Measurements from ENCODE around the gene SLC34A1.

The SLC34A1 gene

GRCh38 chr5:177346820-177347219 lies 37.4 kb upstream of the SLC34A1 start:
- no peaks in the 10 kb centered on the region for H3K9me3 ChIP-seq (ENCODE audit: control insufficient read depth in 2 of 2, low read length in 2 of 2)
- H3K36me3 ChIP-seq (ENCODE audit: control insufficient read depth in 2 of 2, insufficient read depth in 2 of 2, low read length in 2 of 2) = peaks cover 11 to 17% of the 10 kb centered on the region in 2 donors
- no peak overlapping the region for H3K27ac ChIP-seq (ENCODE audit: low read length)
- no peak overlapping the region for H3K4me3 ChIP-seq (ENCODE audit: low read length in 2 of 2)
- peaks cover 31% of the 10 kb centered on the region for H3K4me1 ChIP-seq (ENCODE audit: control insufficient read depth, insufficient read depth, low read length)
- no peak overlapping the region for H3K9ac ChIP-seq (ENCODE audit: low read length in 2 of 2)
- H3K27me3 ChIP-seq (ENCODE audit: control insufficient read depth in 1 of 2, insufficient read depth in 2 of 2, low read length in 2 of 2) = no peaks in the 10 kb centered on the region

- H3K4me3 ChIP-seq (ENCODE audit: low read length in 2 of 2) = no peak overlapping the region
- peaks cover 11 to 17% of the 10 kb centered on the region in 2 donors for H3K36me3 ChIP-seq (ENCODE audit: control insufficient read depth in 2 of 2, insufficient read depth in 2 of 2, low read length in 2 of 2)
- no peak overlapping the region for H3K9ac ChIP-seq (ENCODE audit: low read length in 2 of 2)
- H3K9me3 ChIP-seq (ENCODE audit: control insufficient read depth in 2 of 2, low read length in 2 of 2) = no peaks in the 10 kb centered on the region
- H3K4me1 ChIP-seq (ENCODE audit: control insufficient read depth, insufficient read depth, low read length) = peaks cover 34% of the 10 kb centered on the region
- no peaks in the 10 kb centered on the region for H3K27me3 ChIP-seq (ENCODE audit: control insufficient read depth in 1 of 2, insufficient read depth in 2 of 2, low read length in 2 of 2)
- no peak overlapping the region for H3K27ac ChIP-seq (ENCODE audit: low read length)
Measured at GRCh38 chr5:177347699-177348098, 36.5 kb upstream of the SLC34A1 start.

- peaks cover 7 to 17% of the 10 kb centered on the region in 2 donors for H3K36me3 ChIP-seq (ENCODE audit: control insufficient read depth in 2 of 2, insufficient read depth in 2 of 2, low read length in 2 of 2)
- H3K9me3 ChIP-seq (ENCODE audit: control insufficient read depth in 2 of 2, low read length in 2 of 2) = no peaks in the 10 kb centered on the region
- H3K27ac ChIP-seq (ENCODE audit: low read length) = no peak overlapping the region
- peaks cover 34% of the 10 kb centered on the region for H3K4me1 ChIP-seq (ENCODE audit: control insufficient read depth, insufficient read depth, low read length)
- no peak overlapping the region for H3K9ac ChIP-seq (ENCODE audit: low read length in 2 of 2)
- H3K27me3 ChIP-seq (ENCODE audit: control insufficient read depth in 1 of 2, insufficient read depth in 2 of 2, low read length in 2 of 2) = no peaks in the 10 kb centered on the region
- H3K4me3 ChIP-seq (ENCODE audit: low read length in 2 of 2) = no peak overlapping the region
Measured at GRCh38 chr5:177349362-177349647, 34.9 kb upstream of the SLC34A1 start.

GRCh38 chr5:177349762-177350161 lies 34.5 kb upstream of the SLC34A1 start:
- H3K4me3 ChIP-seq (ENCODE audit: low read length in 2 of 2) = peak overlapping the region in 1 of 2 donors; percentile 99
- no peaks in the 10 kb centered on the region for H3K9me3 ChIP-seq (ENCODE audit: control insufficient read depth in 2 of 2, low read length in 2 of 2)
- no peak overlapping the region for H3K27ac ChIP-seq (ENCODE audit: low read length)
- no peaks in the 10 kb centered on the region for H3K27me3 ChIP-seq (ENCODE audit: control insufficient read depth in 1 of 2, insufficient read depth in 2 of 2, low read length in 2 of 2)
- peaks cover 34% of the 10 kb centered on the region for H3K4me1 ChIP-seq (ENCODE audit: control insufficient read depth, insufficient read depth, low read length)
- peak overlapping the region in 1 of 2 donors; percentile 42 for H3K9ac ChIP-seq (ENCODE audit: low read length in 2 of 2)
- H3K36me3 ChIP-seq (ENCODE audit: control insufficient read depth in 2 of 2, insufficient read depth in 2 of 2, low read length in 2 of 2) = peaks cover 7 to 17% of the 10 kb centered on the region in 2 donors

- no peaks in the 10 kb centered on the region for H3K27me3 ChIP-seq (ENCODE audit: control insufficient read depth in 1 of 2, insufficient read depth in 2 of 2, low read length in 2 of 2)
- peak overlapping the region; percentile 94 for H3K27ac ChIP-seq (ENCODE audit: low read length)
- H3K9me3 ChIP-seq (ENCODE audit: control insufficient read depth in 2 of 2, low read length in 2 of 2) = peaks cover 0 to 3% of the 10 kb centered on the region in 2 donors
- H3K4me3 ChIP-seq (ENCODE audit: low read length in 2 of 2) = peak overlapping the region; percentile 98 to 99
- peak overlapping the region; percentile 95 to 99 for H3K9ac ChIP-seq (ENCODE audit: low read length in 2 of 2)
- peaks cover 7 to 17% of the 10 kb centered on the region in 2 donors for H3K36me3 ChIP-seq (ENCODE audit: control insufficient read depth in 2 of 2, insufficient read depth in 2 of 2, low read length in 2 of 2)
- peaks cover 34% of the 10 kb centered on the region for H3K4me1 ChIP-seq (ENCODE audit: control insufficient read depth, insufficient read depth, low read length)
Measured at GRCh38 chr5:177350776-177351391, 33.4 kb upstream of the SLC34A1 start.

- peaks cover 7 to 14% of the 10 kb centered on the region in 2 donors for H3K36me3 ChIP-seq (ENCODE audit: control insufficient read depth in 2 of 2, insufficient read depth in 2 of 2, low read length in 2 of 2)
- H3K4me3 ChIP-seq (ENCODE audit: low read length in 2 of 2) = peak within 1 kb of the TSS; percentile 98 to 99
- H3K4me1 ChIP-seq (ENCODE audit: control insufficient read depth, insufficient read depth, low read length) = peaks cover 34% of the 10 kb centered on the region
- peaks cover 0 to 3% of the 10 kb centered on the region in 2 donors for H3K9me3 ChIP-seq (ENCODE audit: control insufficient read depth in 2 of 2, low read length in 2 of 2)
- peak within 1 kb of the TSS; percentile 94 for H3K27ac ChIP-seq (ENCODE audit: low read length)
- peak within 1 kb of the TSS; percentile 95 to 99 for H3K9ac ChIP-seq (ENCODE audit: low read length in 2 of 2)
- no peaks in the 10 kb centered on the region for H3K27me3 ChIP-seq (ENCODE audit: control insufficient read depth in 1 of 2, insufficient read depth in 2 of 2, low read length in 2 of 2)
Measured at GRCh38 chr5:177351392-177352329, 32.6 kb upstream of the SLC34A1 start, which contains the start of gene LMAN2. LMAN2 (minus strand) TSS chr5:177351668; CDS start chr5:177351647, 21 bp downstream.

GRCh38 chr5:177353093-177353492 lies 31.1 kb upstream of the SLC34A1 start:
- H3K27ac ChIP-seq (ENCODE audit: low read length) = no peak overlapping the region
- H3K9ac ChIP-seq (ENCODE audit: low read length in 2 of 2) = no peak overlapping the region
- no peaks in the 10 kb centered on the region for H3K27me3 ChIP-seq (ENCODE audit: control insufficient read depth in 1 of 2, insufficient read depth in 2 of 2, low read length in 2 of 2)
- H3K9me3 ChIP-seq (ENCODE audit: control insufficient read depth in 2 of 2, low read length in 2 of 2) = peaks cover 0 to 3% of the 10 kb centered on the region in 2 donors
- peaks cover 28% of the 10 kb centered on the region for H3K4me1 ChIP-seq (ENCODE audit: control insufficient read depth, insufficient read depth, low read length)
- H3K4me3 ChIP-seq (ENCODE audit: low read length in 2 of 2) = no peak overlapping the region
- H3K36me3 ChIP-seq (ENCODE audit: control insufficient read depth in 2 of 2, insufficient read depth in 2 of 2, low read length in 2 of 2) = peaks cover 5 to 14% of the 10 kb centered on the region in 2 donors

- no peak overlapping the region for H3K4me3 ChIP-seq (ENCODE audit: low read length in 2 of 2)
- no peak overlapping the region for H3K27ac ChIP-seq (ENCODE audit: low read length)
- peaks cover 2 to 10% of the 10 kb centered on the region in 2 donors for H3K36me3 ChIP-seq (ENCODE audit: control insufficient read depth in 2 of 2, insufficient read depth in 2 of 2, low read length in 2 of 2)
- H3K9ac ChIP-seq (ENCODE audit: low read length in 2 of 2) = no peak overlapping the region
- H3K27me3 ChIP-seq (ENCODE audit: control insufficient read depth in 1 of 2, insufficient read depth in 2 of 2, low read length in 2 of 2) = no peaks in the 10 kb centered on the region
- H3K9me3 ChIP-seq (ENCODE audit: control insufficient read depth in 2 of 2, low read length in 2 of 2) = peaks cover 0 to 3% of the 10 kb centered on the region in 2 donors
- peaks cover 21% of the 10 kb centered on the region for H3K4me1 ChIP-seq (ENCODE audit: control insufficient read depth, insufficient read depth, low read length)
Measured at GRCh38 chr5:177354256-177354655, 30.0 kb upstream of the SLC34A1 start.

GRCh38 chr5:177354711-177355110 lies 29.5 kb upstream of the SLC34A1 start:
- Histone ChIP-seq H3K9ac (ENCODE audit: low read length in 2 of 2) (no peak overlapping the region), H3K4me1 (ENCODE audit: control insufficient read depth, insufficient read depth, low read length) (peaks cover 17% of the 10 kb centered on the region)

GRCh38 chr5:177355162-177355867 lies 28.9 kb upstream of the SLC34A1 start:
- Histone ChIP-seq H3K27ac (ENCODE audit: low read length) (no peak overlapping the region), H3K27me3 (ENCODE audit: control insufficient read depth in 1 of 2, insufficient read depth in 2 of 2, low read length in 2 of 2) (no peaks in the 10 kb centered on the region), H3K4me1 (ENCODE audit: control insufficient read depth, insufficient read depth, low read length) (peaks cover 11% of the 10 kb centered on the region), H3K36me3 (ENCODE audit: control insufficient read depth in 2 of 2, insufficient read depth in 2 of 2, low read length in 2 of 2) (no peaks in the 10 kb centered on the region), H3K9me3 (ENCODE audit: control insufficient read depth in 2 of 2, low read length in 2 of 2) (peaks cover 0 to 3% of the 10 kb centered on the region in 2 donors), H3K4me3 (ENCODE audit: low read length in 2 of 2) (no peak overlapping the region), H3K9ac (ENCODE audit: low read length in 2 of 2) (no peak overlapping the region)

More at GRCh38 chr5:177354711-177355110, 29.5 kb upstream of the SLC34A1 start:
- H3K27me3 ChIP-seq (ENCODE audit: control insufficient read depth in 1 of 2, insufficient read depth in 2 of 2, low read length in 2 of 2) = no peaks in the 10 kb centered on the region
- H3K9me3 ChIP-seq (ENCODE audit: control insufficient read depth in 2 of 2, low read length in 2 of 2) = peaks cover 0 to 3% of the 10 kb centered on the region in 2 donors
- H3K36me3 ChIP-seq (ENCODE audit: control insufficient read depth in 2 of 2, insufficient read depth in 2 of 2, low read length in 2 of 2) = peaks cover 0 to 5% of the 10 kb centered on the region in 2 donors
- H3K4me3 ChIP-seq (ENCODE audit: low read length in 2 of 2) = no peak overlapping the region
- H3K27ac ChIP-seq (ENCODE audit: low read length) = no peak overlapping the region

Data from stomach smooth muscle (tissue), 2 donors.